ENCODE data around the gene MAOA.
"Not testable (repeated sequence)": the region's sequence is repeated elsewhere in the genome, so short reads cannot be mapped to it uniquely, and the experiment has no call there.

MAOA gene

DNA sequence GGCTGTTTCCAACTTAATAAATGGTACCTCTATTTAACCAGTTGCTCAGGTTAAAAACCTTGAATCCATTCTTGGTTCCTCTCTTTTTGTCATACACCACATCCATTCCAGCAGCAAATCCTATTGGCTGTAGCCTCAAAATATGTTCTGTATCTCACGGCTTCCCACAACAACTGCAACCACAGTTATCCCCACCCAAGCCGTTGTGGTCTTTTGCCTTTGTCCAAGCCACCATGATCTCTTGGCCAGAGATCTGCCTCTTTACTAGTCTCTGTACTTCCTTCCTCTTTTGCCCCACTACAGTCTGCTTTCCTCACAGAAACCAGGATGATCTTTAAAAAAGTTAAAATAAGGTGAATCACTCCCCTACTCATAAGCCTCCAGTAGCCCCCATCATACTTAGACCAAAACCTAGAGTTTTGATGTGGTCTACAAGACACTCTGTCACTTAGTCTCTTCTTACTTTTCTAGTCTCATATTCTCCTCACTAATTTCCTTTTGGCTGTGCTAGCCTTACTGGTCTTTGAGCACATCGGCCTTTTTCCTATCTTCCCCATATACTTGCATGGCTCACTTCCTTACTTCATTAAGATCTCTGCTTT, 10.3 kb downstream of the MAOA start:
- no peak for ATAC-seq (ENCODE audit: low read depth)
- Histone ChIP-seq H3K27ac (ENCODE audit: poor library complexity, severe bottlenecking) (no peak overlapping the region), H3K36me3 (ENCODE audit: low read depth) (no peaks in the 10 kb centered on the region), H3K4me1 (ENCODE audit: insufficient read depth, poor library complexity, severe bottlenecking) (no peaks in the 10 kb centered on the region), H3K27me3 (ENCODE audit: insufficient read depth, poor library complexity, severe bottlenecking) (no peaks in the 10 kb centered on the region), H3K4me3 (ENCODE audit: severe bottlenecking) (no peak overlapping the region), H3K9me3 (ENCODE audit: severe bottlenecking) (no peaks in the 10 kb centered on the region)
- TF ChIP-seq, protein P1, sequence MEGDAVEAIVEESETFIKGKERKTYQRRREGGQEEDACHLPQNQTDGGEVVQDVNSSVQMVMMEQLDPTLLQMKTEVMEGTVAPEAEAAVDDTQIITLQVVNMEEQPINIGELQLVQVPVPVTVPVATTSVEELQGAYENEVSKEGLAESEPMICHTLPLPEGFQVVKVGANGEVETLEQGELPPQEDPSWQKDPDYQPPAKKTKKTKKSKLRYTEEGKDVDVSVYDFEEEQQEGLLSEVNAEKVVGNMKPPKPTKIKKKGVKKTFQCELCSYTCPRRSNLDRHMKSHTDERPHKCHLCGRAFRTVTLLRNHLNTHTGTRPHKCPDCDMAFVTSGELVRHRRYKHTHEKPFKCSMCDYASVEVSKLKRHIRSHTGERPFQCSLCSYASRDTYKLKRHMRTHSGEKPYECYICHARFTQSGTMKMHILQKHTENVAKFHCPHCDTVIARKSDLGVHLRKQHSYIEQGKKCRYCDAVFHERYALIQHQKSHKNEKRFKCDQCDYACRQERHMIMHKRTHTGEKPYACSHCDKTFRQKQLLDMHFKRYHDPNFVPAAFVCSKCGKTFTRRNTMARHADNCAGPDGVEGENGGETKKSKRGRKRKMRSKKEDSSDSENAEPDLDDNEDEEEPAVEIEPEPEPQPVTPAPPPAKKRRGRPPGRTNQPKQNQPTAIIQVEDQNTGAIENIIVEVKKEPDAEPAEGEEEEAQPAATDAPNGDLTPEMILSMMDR (IDR thresholded peaks at IDR 0.05; ENCODE audit: poor library complexity, severe bottlenecking), result no peak
- DNase-seq (ENCODE audit: low spot score), result no peak

DNA sequence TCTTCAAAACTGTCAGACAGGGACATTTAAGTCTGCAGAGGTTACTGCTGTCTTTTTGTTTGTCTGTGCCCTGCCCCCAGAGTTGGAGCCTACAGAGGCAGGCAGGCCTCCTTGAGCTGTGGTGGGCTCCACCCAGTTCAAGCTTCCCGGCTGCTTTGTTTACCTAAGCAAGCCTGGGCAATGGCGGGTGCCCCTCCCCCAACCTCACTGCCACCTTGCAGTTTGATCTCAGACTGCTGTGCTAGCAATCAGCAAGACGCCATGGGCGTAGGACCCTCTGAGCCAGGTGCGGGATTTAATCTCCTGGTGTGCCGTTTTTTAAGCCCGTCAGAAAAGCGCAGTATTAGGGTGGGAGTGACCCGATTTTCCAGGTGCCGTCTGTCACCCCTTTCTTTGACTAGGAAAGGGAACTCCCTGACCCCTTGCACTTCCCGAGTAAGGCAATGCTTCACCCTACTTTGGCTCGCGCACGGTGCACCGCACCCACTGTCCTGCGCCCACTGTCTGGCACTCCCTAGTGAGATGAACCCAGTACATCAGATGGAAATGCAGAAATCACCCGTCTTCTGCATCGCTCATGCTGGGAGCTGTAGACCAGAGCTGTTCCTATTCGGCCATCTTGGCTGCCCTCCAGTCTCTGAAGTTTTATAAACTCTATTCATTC, 20.0 kb downstream of the MAOA start:
- ATAC-seq (ENCODE audit: low read depth), result not testable (repeated sequence)

DNA sequence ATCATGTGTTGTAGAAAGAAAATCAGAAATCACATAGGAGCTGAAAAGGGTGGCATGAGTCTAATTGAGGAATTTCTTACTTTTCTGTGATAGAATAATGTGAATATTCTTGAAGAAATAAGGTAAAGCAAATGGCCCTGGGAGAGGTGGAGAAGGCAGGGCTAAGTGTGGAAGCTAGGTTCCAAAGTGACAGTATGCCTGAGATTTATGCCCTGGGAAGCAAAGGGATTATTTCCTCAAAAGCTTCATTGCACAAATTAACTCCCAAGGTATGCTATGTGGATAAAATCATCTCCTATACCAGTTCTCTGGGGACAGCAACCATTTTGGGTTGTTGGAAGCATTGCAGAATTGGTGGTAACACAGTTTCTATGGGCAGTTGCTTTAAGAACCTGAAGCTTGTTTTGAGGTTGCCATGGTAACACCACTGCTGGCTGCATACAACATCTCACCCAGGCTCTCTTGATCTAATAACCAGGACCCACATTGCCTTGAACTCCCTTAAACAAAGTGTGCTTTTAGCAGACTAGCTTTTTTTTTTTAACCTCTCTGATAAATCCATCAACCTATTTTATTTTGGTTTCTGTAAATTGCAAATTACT, 21.0 kb downstream of the MAOA start:
- Histone ChIP-seq H3K9me3 (ENCODE audit: severe bottlenecking) (no peaks in the 10 kb centered on the region), H3K36me3 (ENCODE audit: low read depth) (no peaks in the 10 kb centered on the region), H3K27me3 (ENCODE audit: insufficient read depth, poor library complexity, severe bottlenecking) (no peaks in the 10 kb centered on the region), H3K27ac (ENCODE audit: poor library complexity, severe bottlenecking) (no peak overlapping the region), H3K4me3 (ENCODE audit: severe bottlenecking) (no peak overlapping the region), H3K4me1 (ENCODE audit: insufficient read depth, poor library complexity, severe bottlenecking) (peaks cover 8% of the 10 kb centered on the region)
- TF ChIP-seq, protein P1 (IDR thresholded peaks at IDR 0.05; ENCODE audit: poor library complexity, severe bottlenecking), result no peak
- DNase-seq (ENCODE audit: low spot score), result no peak
- no peak for ATAC-seq (ENCODE audit: low read depth)

More for the DNA sequence above, 20.0 kb downstream of the MAOA start:
- DNase-seq (ENCODE audit: low spot score); H3K9me3 ChIP-seq (ENCODE audit: severe bottlenecking); H3K27me3 ChIP-seq (ENCODE audit: insufficient read depth, poor library complexity, severe bottlenecking); H3K27ac ChIP-seq (ENCODE audit: poor library complexity, severe bottlenecking); H3K4me1 ChIP-seq (ENCODE audit: insufficient read depth, poor library complexity, severe bottlenecking); H3K36me3 ChIP-seq (ENCODE audit: low read depth); H3K4me3 ChIP-seq (ENCODE audit: severe bottlenecking): not testable (repeated sequence)

GRCh38 chrX:43677993-43678392, 21.9 kb downstream of the MAOA start:
- ATAC-seq (ENCODE audit: low read depth), result no peak
- Histone ChIP-seq H3K9me3 (ENCODE audit: severe bottlenecking) (no peaks in the 10 kb centered on the region), H3K27me3 (ENCODE audit: insufficient read depth, poor library complexity, severe bottlenecking) (no peaks in the 10 kb centered on the region), H3K4me1 (ENCODE audit: insufficient read depth, poor library complexity, severe bottlenecking) (peaks cover 8% of the 10 kb centered on the region), H3K36me3 (ENCODE audit: low read depth) (no peaks in the 10 kb centered on the region), H3K4me3 (ENCODE audit: severe bottlenecking) (no peak overlapping the region), H3K27ac (ENCODE audit: poor library complexity, severe bottlenecking) (no peak overlapping the region)
- DNase-seq (ENCODE audit: low spot score), result no peak
- TF ChIP-seq, protein P1 (IDR thresholded peaks at IDR 0.05; ENCODE audit: poor library complexity, severe bottlenecking), result no peak

- Histone ChIP-seq H3K4me3 (ENCODE audit: severe bottlenecking) (no peak overlapping the region), H3K4me1 (ENCODE audit: insufficient read depth, poor library complexity, severe bottlenecking) (peaks cover 8% of the 10 kb centered on the region), H3K36me3 (ENCODE audit: low read depth) (no peaks in the 10 kb centered on the region), H3K27me3 (ENCODE audit: insufficient read depth, poor library complexity, severe bottlenecking) (no peaks in the 10 kb centered on the region), H3K27ac (ENCODE audit: poor library complexity, severe bottlenecking) (no peak overlapping the region), H3K9me3 (ENCODE audit: severe bottlenecking) (no peaks in the 10 kb centered on the region)
- TF ChIP-seq, protein P1 (IDR thresholded peaks at IDR 0.05; ENCODE audit: poor library complexity, severe bottlenecking), result no peak
- no peak for ATAC-seq (ENCODE audit: low read depth)
- no peak for DNase-seq (ENCODE audit: low spot score)
Measured at GRCh38 chrX:43679058-43679457, 23.0 kb downstream of the MAOA start.
